HL-60 (cell line): Measurements from ENCODE around the gene AGPAT3.

ENCODE experiments used
- DNase-seq, 2 experiments: peaks; one replicate each; pipeline ENCODE4 v3.0.0-alpha.2; 2010 to 2020; ENCODE audit warnings: low read depth in 1 of 2, low spot score in 1 of 2
- H3K27ac ChIP-seq: fragments of 250-450 bp; sonication (Bioruptor Pico); replicated peaks from 2 replicates; pipeline ENCODE4 v1.5.1; 2020; ENCODE audit warnings: mild to moderate bottlenecking, moderate library complexity
- H3K27me3 ChIP-seq: fragments of 250-450 bp; sonication (Bioruptor Pico); 2 replicates; pipeline ENCODE4 v1.5.1; 2021; ENCODE audit warnings: mild to moderate bottlenecking, moderate library complexity; ENCODE audit not compliant: insufficient read depth, poor library complexity, severe bottlenecking
- H3K4me3 ChIP-seq: replicated peaks from 2 replicates; pipeline ENCODE4 v1.5.1; 2011; ENCODE audit warnings: mild to moderate bottlenecking, control low read depth, low read length; ENCODE audit not compliant: insufficient read depth
- GABPA ChIP-seq: IDR thresholded peaks from 2 replicates; pipeline ENCODE4 v1.6.1; 2012; ENCODE audit warnings: low read depth
- POLR2AphosphoS5 ChIP-seq: IDR thresholded peaks from 2 replicates; pipeline ENCODE4 v1.6.1; 2012; ENCODE audit warnings: low read depth
- SPI1 ChIP-seq: IDR thresholded peaks from 2 replicates; pipeline ENCODE4 v1.6.1; 2012; ENCODE audit warnings: low read depth, mild to moderate bottlenecking, borderline replicate concordance
- TF ChIP-seq, protein P1 (sequence below): IDR thresholded peaks from 2 replicates; pipeline ENCODE4 v1.6.1; 2012; ENCODE audit warnings: low read depth; ENCODE audit not compliant: insufficient replicate concordance
- TF ChIP-seq, protein P2 (sequence below): IDR thresholded peaks from one replicate; pipeline ENCODE4 v1.5.1; 2011; ENCODE audit warnings: low read length, control low read depth, inconsistent platforms; ENCODE audit not compliant: insufficient read depth

Gene AGPAT3

DNA sequence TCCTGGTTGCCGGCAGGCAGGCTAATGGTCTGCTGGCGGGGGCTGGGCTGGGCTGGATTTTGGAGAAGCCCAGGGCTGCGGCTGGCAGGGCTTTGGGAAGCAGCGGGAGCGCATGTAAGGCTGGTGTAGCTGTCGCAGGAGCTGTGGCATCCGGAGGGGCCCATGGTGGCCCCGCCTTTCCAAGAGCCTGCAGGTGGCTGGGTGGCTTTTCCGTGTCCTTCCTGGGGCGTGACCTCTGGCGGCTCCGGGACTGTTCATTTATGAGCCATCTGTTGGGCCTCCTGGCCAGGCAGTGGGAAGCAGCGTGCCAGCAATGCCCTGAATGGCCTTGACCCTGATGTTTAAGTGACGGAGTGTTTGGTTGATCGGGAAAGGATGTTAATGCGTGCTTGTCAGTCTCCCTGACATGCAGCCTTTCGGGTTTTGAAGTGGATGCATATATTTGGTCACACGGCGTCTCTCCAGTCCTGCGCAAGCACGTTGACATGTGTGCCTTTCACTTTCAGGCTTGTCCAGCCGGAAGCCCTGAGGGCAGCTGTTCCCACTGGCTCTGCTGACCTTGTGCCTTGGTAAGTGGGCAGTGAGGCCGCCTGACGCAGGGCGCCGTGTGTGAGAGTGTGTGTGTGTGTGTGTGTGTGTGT, 38.5 kb downstream of the AGPAT3 start:
- Histone ChIP-seq H3K4me3 (no peak overlapping the region), H3K27ac (no peak overlapping the region)
- DNase-seq = no peak

DNA sequence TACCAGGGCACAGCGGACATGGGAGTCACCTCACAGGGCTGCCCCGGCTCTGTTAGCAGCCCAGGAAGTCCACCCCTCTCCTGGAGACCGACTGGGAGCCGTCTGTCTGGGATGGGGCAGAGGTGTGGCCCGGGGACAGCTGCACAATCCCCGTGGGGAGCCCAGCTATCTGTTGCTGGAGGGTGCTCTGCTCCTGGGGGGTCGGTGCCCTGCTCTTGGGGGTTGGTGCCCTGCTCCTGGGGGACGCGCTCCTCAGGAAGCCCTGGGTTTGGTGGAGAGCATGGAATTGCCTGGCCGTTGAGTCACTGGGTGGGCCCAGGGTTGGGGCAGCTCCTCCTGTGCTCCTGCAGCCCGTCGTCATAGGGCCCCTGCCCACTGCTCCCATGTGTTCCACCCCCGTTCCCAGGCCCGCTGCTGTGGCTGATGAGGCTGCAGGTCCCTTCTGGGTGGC, 39.3 kb downstream of the AGPAT3 start:
- TF ChIP-seq GABPA = no peak
- TF ChIP-seq POLR2AphosphoS5 = no peak
- TF ChIP-seq, protein P1, sequence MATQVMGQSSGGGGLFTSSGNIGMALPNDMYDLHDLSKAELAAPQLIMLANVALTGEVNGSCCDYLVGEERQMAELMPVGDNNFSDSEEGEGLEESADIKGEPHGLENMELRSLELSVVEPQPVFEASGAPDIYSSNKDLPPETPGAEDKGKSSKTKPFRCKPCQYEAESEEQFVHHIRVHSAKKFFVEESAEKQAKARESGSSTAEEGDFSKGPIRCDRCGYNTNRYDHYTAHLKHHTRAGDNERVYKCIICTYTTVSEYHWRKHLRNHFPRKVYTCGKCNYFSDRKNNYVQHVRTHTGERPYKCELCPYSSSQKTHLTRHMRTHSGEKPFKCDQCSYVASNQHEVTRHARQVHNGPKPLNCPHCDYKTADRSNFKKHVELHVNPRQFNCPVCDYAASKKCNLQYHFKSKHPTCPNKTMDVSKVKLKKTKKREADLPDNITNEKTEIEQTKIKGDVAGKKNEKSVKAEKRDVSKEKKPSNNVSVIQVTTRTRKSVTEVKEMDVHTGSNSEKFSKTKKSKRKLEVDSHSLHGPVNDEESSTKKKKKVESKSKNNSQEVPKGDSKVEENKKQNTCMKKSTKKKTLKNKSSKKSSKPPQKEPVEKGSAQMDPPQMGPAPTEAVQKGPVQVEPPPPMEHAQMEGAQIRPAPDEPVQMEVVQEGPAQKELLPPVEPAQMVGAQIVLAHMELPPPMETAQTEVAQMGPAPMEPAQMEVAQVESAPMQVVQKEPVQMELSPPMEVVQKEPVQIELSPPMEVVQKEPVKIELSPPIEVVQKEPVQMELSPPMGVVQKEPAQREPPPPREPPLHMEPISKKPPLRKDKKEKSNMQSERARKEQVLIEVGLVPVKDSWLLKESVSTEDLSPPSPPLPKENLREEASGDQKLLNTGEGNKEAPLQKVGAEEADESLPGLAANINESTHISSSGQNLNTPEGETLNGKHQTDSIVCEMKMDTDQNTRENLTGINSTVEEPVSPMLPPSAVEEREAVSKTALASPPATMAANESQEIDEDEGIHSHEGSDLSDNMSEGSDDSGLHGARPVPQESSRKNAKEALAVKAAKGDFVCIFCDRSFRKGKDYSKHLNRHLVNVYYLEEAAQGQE = no peak
- TF ChIP-seq SPI1 = no peak
- TF ChIP-seq, protein P2, sequence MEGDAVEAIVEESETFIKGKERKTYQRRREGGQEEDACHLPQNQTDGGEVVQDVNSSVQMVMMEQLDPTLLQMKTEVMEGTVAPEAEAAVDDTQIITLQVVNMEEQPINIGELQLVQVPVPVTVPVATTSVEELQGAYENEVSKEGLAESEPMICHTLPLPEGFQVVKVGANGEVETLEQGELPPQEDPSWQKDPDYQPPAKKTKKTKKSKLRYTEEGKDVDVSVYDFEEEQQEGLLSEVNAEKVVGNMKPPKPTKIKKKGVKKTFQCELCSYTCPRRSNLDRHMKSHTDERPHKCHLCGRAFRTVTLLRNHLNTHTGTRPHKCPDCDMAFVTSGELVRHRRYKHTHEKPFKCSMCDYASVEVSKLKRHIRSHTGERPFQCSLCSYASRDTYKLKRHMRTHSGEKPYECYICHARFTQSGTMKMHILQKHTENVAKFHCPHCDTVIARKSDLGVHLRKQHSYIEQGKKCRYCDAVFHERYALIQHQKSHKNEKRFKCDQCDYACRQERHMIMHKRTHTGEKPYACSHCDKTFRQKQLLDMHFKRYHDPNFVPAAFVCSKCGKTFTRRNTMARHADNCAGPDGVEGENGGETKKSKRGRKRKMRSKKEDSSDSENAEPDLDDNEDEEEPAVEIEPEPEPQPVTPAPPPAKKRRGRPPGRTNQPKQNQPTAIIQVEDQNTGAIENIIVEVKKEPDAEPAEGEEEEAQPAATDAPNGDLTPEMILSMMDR = no peak
- Histone ChIP-seq H3K27me3 (no peaks in the 10 kb centered on the region), H3K27ac (no peak overlapping the region), H3K4me3 (no peak overlapping the region)
- DNase-seq = no peak

More for the DNA sequence above, 38.5 kb downstream of the AGPAT3 start:
- H3K27me3 ChIP-seq = no peaks in the 10 kb centered on the region
- TF ChIP-seq SPI1 = no peak
- TF ChIP-seq POLR2AphosphoS5 = no peak
- TF ChIP-seq GABPA = no peak
- TF ChIP-seq, protein P2 = no peak
- TF ChIP-seq, protein P1 = no peak

DNA sequence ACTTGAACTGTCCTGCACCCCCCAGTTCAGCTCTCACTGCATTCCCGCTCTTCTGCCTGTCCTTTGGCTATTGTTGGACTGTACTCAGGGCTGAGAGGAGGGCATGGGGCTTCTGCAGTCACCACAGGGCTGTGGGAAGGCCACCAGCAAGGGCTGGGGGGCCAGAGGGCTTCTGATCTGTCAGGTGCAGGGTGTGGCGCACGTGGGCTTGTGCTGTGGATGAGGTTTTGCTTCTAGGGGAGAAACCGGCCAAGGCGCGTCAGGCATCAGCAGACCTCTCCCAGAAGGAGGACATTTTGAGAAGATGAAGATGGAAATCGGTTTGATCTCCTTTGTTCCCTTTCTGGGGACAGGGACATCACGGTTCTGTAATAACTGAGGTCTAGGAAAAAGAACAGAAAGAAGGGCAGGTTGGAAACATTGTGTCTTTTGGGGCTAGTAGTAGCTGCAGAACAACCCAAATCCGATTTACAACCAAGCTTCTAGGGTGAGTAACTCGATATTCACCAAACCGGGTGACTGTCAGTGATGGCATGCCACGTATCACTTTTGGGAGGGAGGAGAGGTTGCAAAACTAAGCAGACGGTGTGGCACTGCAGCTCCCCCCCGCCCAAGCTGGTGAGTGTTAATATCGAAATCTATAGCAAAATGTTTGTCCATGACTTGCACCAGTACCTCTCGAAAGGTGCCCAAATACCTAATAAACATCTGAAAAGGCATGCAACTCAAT, 40.9 kb downstream of the AGPAT3 start:
- H3K27me3 ChIP-seq = no peaks in the 10 kb centered on the region
- H3K27ac ChIP-seq = no peak overlapping the region
- H3K4me3 ChIP-seq = no peak overlapping the region
- no peak for DNase-seq
- TF ChIP-seq GABPA (no peak), POLR2AphosphoS5 (no peak), SPI1 (no peak)
- TF ChIP-seq, protein P2 = no peak
- TF ChIP-seq, protein P1 = no peak
